ENCODE measurements around the gene FNDC10. TPM values are rescaled to one million over a fixed set of nuclear protein-coding genes. Genes with fewer than 3 reads are reported as not detected.

FNDC10 gene
- total and polyA plus RNA-seq, 10 of the 15 experiments (the other 5 are each of a cell fraction or from before 2014, with no cell fraction given) = 0.05 to 1.3 (median 0.25) TPM; not detected in 4

DNA sequence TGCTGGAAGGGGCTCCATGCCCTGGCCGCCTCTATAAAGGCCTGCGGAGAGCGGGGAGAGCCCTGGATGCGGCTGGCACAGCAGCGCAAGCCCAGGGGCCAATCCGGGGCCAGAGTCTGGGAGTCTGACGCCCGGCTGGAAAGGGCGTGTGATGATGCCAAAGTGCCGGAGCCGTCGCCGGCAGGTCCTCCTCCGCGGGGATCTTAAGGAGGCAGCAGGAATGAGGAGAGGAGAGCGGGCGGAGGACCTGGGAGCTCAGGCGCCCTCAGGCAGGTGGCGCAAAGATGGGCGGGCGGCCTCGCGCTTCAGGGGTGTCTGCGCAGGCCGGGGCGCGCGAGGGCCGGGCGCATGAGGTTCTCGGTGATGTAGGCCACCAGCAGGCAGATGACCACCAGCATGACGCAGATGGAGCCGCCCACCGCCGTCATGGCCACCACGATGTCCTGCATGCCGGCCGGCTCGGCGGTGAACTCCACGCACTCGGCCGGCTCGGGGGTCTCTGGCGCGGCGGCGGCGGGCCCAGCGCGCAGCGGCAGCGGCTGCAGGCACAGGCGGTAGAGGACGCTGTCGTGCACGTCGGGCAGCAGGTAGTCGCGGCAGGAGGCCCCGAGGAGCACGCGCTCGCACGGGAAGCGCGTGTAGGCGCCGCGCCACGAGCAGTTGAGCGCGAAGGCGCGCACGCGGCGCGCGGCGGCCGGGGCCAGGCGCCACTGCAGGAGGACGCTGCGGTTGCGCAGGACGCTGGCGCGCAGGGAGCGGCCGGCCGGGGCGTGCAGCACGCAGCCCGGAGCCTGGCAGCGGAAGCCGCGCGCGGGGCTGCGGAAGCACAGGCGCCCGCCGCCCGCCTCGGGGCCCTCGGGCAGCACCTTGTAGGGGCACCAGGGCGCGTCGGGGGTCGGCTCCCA, 653 bp downstream of the FNDC10 start (continued):
- TF ChIP-seq, protein P1, sequence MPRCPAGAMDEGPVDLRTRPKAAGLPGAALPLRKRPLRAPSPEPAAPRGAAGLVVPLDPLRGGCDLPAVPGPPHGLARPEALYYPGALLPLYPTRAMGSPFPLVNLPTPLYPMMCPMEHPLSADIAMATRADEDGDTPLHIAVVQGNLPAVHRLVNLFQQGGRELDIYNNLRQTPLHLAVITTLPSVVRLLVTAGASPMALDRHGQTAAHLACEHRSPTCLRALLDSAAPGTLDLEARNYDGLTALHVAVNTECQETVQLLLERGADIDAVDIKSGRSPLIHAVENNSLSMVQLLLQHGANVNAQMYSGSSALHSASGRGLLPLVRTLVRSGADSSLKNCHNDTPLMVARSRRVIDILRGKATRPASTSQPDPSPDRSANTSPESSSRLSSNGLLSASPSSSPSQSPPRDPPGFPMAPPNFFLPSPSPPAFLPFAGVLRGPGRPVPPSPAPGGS (IDR thresholded peaks at IDR 0.05; ENCODE audit: borderline replicate concordance, insufficient read depth, low read depth, low read length, poor library complexity, severe bottlenecking) = no peak
- TF ChIP-seq POLR2A (IDR thresholded peaks at IDR 0.05; ENCODE audit: low read depth, low read length) = no peak
- TF ChIP-seq, protein P2, sequence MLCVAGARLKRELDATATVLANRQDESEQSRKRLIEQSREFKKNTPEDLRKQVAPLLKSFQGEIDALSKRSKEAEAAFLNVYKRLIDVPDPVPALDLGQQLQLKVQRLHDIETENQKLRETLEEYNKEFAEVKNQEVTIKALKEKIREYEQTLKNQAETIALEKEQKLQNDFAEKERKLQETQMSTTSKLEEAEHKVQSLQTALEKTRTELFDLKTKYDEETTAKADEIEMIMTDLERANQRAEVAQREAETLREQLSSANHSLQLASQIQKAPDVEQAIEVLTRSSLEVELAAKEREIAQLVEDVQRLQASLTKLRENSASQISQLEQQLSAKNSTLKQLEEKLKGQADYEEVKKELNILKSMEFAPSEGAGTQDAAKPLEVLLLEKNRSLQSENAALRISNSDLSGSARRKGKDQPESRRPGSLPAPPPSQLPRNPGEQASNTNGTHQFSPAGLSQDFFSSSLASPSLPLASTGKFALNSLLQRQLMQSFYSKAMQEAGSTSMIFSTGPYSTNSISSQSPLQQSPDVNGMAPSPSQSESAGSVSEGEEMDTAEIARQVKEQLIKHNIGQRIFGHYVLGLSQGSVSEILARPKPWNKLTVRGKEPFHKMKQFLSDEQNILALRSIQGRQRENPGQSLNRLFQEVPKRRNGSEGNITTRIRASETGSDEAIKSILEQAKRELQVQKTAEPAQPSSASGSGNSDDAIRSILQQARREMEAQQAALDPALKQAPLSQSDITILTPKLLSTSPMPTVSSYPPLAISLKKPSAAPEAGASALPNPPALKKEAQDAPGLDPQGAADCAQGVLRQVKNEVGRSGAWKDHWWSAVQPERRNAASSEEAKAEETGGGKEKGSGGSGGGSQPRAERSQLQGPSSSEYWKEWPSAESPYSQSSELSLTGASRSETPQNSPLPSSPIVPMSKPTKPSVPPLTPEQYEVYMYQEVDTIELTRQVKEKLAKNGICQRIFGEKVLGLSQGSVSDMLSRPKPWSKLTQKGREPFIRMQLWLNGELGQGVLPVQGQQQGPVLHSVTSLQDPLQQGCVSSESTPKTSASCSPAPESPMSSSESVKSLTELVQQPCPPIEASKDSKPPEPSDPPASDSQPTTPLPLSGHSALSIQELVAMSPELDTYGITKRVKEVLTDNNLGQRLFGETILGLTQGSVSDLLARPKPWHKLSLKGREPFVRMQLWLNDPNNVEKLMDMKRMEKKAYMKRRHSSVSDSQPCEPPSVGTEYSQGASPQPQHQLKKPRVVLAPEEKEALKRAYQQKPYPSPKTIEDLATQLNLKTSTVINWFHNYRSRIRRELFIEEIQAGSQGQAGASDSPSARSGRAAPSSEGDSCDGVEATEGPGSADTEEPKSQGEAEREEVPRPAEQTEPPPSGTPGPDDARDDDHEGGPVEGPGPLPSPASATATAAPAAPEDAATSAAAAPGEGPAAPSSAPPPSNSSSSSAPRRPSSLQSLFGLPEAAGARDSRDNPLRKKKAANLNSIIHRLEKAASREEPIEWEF (IDR thresholded peaks at IDR 0.05; ENCODE audit: insufficient replicate concordance, low read depth, low read length) = no peak
- TF ChIP-seq, protein P3, sequence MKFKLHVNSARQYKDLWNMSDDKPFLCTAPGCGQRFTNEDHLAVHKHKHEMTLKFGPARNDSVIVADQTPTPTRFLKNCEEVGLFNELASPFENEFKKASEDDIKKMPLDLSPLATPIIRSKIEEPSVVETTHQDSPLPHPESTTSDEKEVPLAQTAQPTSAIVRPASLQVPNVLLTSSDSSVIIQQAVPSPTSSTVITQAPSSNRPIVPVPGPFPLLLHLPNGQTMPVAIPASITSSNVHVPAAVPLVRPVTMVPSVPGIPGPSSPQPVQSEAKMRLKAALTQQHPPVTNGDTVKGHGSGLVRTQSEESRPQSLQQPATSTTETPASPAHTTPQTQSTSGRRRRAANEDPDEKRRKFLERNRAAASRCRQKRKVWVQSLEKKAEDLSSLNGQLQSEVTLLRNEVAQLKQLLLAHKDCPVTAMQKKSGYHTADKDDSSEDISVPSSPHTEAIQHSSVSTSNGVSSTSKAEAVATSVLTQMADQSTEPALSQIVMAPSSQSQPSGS (IDR thresholded peaks at IDR 0.05; ENCODE audit: low read length) = no peak
- no peak for TF ChIP-seq ZBED1 (IDR thresholded peaks at IDR 0.05; ENCODE audit: borderline replicate concordance)
- TF ChIP-seq, protein P4, sequence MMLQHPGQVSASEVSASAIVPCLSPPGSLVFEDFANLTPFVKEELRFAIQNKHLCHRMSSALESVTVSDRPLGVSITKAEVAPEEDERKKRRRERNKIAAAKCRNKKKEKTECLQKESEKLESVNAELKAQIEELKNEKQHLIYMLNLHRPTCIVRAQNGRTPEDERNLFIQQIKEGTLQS (IDR thresholded peaks at IDR 0.05; ENCODE audit: borderline replicate concordance, extremely low read depth, low read depth, low read length) = no peak
- TF ChIP-seq, protein P5, sequence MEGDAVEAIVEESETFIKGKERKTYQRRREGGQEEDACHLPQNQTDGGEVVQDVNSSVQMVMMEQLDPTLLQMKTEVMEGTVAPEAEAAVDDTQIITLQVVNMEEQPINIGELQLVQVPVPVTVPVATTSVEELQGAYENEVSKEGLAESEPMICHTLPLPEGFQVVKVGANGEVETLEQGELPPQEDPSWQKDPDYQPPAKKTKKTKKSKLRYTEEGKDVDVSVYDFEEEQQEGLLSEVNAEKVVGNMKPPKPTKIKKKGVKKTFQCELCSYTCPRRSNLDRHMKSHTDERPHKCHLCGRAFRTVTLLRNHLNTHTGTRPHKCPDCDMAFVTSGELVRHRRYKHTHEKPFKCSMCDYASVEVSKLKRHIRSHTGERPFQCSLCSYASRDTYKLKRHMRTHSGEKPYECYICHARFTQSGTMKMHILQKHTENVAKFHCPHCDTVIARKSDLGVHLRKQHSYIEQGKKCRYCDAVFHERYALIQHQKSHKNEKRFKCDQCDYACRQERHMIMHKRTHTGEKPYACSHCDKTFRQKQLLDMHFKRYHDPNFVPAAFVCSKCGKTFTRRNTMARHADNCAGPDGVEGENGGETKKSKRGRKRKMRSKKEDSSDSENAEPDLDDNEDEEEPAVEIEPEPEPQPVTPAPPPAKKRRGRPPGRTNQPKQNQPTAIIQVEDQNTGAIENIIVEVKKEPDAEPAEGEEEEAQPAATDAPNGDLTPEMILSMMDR (IDR thresholded peaks at IDR 0.05 in 2 of 3, conservative IDR thresholded peaks at IDR 0.05 in 1 of 3; ENCODE audit: control insufficient read depth in 2 of 3, extremely low read depth in 1 of 3, insufficient read depth in 1 of 3, low read depth in 3 of 3, low read length in 3 of 3) = 0 out of 6 replicates have a peak, but pooled peaks of 2 of the 3 experiments have one; percentile 1 to 4
- TF ChIP-seq, protein P6, sequence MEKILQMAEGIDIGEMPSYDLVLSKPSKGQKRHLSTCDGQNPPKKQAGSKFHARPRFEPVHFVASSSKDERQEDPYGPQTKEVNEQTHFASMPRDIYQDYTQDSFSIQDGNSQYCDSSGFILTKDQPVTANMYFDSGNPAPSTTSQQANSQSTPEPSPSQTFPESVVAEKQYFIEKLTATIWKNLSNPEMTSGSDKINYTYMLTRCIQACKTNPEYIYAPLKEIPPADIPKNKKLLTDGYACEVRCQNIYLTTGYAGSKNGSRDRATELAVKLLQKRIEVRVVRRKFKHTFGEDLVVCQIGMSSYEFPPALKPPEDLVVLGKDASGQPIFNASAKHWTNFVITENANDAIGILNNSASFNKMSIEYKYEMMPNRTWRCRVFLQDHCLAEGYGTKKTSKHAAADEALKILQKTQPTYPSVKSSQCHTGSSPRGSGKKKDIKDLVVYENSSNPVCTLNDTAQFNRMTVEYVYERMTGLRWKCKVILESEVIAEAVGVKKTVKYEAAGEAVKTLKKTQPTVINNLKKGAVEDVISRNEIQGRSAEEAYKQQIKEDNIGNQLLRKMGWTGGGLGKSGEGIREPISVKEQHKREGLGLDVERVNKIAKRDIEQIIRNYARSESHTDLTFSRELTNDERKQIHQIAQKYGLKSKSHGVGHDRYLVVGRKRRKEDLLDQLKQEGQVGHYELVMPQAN (conservative IDR thresholded peaks at IDR 0.05) = no peak
- TF ChIP-seq HDAC2 (IDR thresholded peaks at IDR 0.05) = no peak
- TF ChIP-seq, protein P7, sequence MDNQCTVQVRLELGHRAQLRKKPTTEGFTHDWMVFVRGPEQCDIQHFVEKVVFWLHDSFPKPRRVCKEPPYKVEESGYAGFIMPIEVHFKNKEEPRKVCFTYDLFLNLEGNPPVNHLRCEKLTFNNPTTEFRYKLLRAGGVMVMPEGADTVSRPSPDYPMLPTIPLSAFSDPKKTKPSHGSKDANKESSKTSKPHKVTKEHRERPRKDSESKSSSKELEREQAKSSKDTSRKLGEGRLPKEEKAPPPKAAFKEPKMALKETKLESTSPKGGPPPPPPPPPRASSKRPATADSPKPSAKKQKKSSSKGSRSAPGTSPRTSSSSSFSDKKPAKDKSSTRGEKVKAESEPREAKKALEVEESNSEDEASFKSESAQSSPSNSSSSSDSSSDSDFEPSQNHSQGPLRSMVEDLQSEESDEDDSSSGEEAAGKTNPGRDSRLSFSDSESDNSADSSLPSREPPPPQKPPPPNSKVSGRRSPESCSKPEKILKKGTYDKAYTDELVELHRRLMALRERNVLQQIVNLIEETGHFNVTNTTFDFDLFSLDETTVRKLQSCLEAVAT (IDR thresholded peaks at IDR 0.05) = no peak
- TF ChIP-seq JUNB (IDR thresholded peaks at IDR 0.05) = no peak
- no peak for TF ChIP-seq PML (IDR thresholded peaks at IDR 0.05; ENCODE audit: low read length)
- TF ChIP-seq BHLHE40 (IDR thresholded peaks at IDR 0.05; ENCODE audit: borderline replicate concordance in 1 of 2, low read depth in 2 of 2, low read length in 1 of 2) = peak in 1 of 2 experiments; percentile 47; a peak in 2 of 4 replicates
